ENCODE results near the gene TREML1.

DNA sequence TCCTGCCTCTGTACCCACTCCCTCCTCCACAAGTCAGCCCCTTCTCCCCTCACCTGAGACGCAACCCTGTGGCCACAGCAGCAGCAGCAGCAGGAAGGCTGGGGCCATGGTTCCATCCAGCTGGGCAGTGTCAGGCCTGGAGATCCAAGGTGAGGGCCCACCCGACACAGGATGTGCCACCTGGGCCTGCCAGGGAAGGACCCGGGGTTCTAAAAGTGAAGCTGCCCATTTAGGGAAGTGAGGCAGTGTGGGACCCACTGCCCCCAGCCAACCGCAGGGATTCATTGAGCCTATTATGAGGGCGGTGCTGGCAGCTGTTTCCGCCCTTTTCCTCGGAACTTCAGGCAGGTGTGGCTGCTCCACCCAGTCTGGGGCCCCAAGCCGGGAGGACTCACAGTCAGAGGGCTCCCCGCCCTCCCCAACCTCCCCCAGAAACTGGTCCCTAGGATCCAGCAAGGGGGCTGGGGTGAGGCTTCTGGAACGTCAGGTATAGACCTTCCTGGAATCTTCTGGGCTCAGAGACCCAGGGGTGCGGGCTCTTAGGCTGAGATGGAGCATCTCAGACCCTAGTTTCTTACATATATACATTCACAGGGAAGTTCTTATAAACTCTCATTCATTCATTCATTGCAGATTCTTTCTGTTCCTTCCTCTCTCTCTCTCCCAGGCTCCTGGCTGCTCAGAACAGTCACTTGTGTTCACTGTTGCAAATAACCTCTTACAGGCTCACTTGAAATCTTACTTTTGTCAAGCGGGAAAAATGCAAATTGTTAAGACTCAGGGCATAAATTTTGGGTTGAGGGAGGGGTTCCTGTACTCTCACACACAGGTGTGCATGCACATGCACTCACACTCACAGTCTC is 47.0 kb upstream of the TREML1 start, which contains the start of gene TREML2:
- TF ChIP-seq, protein P1, sequence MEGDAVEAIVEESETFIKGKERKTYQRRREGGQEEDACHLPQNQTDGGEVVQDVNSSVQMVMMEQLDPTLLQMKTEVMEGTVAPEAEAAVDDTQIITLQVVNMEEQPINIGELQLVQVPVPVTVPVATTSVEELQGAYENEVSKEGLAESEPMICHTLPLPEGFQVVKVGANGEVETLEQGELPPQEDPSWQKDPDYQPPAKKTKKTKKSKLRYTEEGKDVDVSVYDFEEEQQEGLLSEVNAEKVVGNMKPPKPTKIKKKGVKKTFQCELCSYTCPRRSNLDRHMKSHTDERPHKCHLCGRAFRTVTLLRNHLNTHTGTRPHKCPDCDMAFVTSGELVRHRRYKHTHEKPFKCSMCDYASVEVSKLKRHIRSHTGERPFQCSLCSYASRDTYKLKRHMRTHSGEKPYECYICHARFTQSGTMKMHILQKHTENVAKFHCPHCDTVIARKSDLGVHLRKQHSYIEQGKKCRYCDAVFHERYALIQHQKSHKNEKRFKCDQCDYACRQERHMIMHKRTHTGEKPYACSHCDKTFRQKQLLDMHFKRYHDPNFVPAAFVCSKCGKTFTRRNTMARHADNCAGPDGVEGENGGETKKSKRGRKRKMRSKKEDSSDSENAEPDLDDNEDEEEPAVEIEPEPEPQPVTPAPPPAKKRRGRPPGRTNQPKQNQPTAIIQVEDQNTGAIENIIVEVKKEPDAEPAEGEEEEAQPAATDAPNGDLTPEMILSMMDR (IDR thresholded peaks at IDR 0.05): no peak
- TF ChIP-seq POLR2A (IDR thresholded peaks at IDR 0.05): no peak
